Osteoblast (primary cell): ENCODE results near the gene PLB1. TPM values are rescaled to one million over a fixed set of nuclear protein-coding genes. Genes with fewer than 3 reads are reported as not detected.

ENCODE experiments used
- DNase-seq: peaks from one replicate; pipeline ENCODE4 v3.0.0; 2011; ENCODE audit warnings: low spot score, mixed read lengths; ENCODE audit not compliant: insufficient read length; ENCODE audit errors: missing footprints
- H2AFZ ChIP-seq: 2 replicates; pipeline ENCODE4 v1.6.0; 2011; ENCODE audit warnings: mild to moderate bottlenecking, low read length
- H3K27ac ChIP-seq: 2 replicates; pipeline ENCODE4 v1.5.1; 2011; ENCODE audit warnings: mild to moderate bottlenecking, low read depth, low read length, moderate library complexity
- H3K27me3 ChIP-seq: 2 replicates; pipeline ENCODE4 v1.6.0; 2012; ENCODE audit warnings: mild to moderate bottlenecking, control low read depth, inconsistent platforms, low read length, moderate library complexity; ENCODE audit not compliant: insufficient read depth
- H3K36me3 ChIP-seq: 2 replicates; pipeline ENCODE4 v1.5.1; 2011; ENCODE audit warnings: mild to moderate bottlenecking, low read length, control low read depth, moderate library complexity; ENCODE audit not compliant: insufficient read depth
- H3K4me1 ChIP-seq: 2 replicates; pipeline ENCODE4 v1.5.1; 2011; ENCODE audit warnings: mild to moderate bottlenecking, low read length, control low read depth, moderate library complexity; ENCODE audit not compliant: insufficient read depth
- H3K4me2 ChIP-seq: 2 replicates; pipeline ENCODE4 v1.6.0; 2011; ENCODE audit warnings: mild to moderate bottlenecking, low read length; ENCODE audit not compliant: insufficient read depth
- H3K4me3 ChIP-seq: fragments of 200-600 bp; sonication (generic); 3 replicates; pipeline ENCODE4 v1.5.1; 2012; ENCODE audit warnings: mild to moderate bottlenecking, low read length, inconsistent platforms; ENCODE audit not compliant: insufficient read depth
- H3K79me2 ChIP-seq: 2 replicates; pipeline ENCODE4 v1.6.0; 2012; ENCODE audit warnings: mild to moderate bottlenecking, low read length, control low read depth, inconsistent platforms; ENCODE audit not compliant: insufficient read depth
- H3K9me3 ChIP-seq: 2 replicates; pipeline ENCODE4 v1.5.1; 2011; ENCODE audit warnings: low read depth, low read length, control low read depth
- H4K20me1 ChIP-seq: 2 replicates; pipeline ENCODE4 v1.6.0; 2012; ENCODE audit warnings: mild to moderate bottlenecking, low read length, control low read depth; ENCODE audit not compliant: insufficient read depth
- total RNA-seq: library from RNA; depleted of rRNA; stranded (reverse); fragments of >200 nt; gene quantifications from 2 replicates; pipeline ENCODE4 v1.2.3, GENCODE V29; 2012
- TF ChIP-seq, protein P1 (sequence below): IDR thresholded peaks from 2 replicates; pipeline ENCODE4 v1.5.1; 2011; ENCODE audit warnings: mild to moderate bottlenecking, low read depth, low read length, moderate library complexity; ENCODE audit errors: extremely low read depth

PLB1 gene
- total RNA-seq, 1 donor = 0.36 TPM

DNA sequence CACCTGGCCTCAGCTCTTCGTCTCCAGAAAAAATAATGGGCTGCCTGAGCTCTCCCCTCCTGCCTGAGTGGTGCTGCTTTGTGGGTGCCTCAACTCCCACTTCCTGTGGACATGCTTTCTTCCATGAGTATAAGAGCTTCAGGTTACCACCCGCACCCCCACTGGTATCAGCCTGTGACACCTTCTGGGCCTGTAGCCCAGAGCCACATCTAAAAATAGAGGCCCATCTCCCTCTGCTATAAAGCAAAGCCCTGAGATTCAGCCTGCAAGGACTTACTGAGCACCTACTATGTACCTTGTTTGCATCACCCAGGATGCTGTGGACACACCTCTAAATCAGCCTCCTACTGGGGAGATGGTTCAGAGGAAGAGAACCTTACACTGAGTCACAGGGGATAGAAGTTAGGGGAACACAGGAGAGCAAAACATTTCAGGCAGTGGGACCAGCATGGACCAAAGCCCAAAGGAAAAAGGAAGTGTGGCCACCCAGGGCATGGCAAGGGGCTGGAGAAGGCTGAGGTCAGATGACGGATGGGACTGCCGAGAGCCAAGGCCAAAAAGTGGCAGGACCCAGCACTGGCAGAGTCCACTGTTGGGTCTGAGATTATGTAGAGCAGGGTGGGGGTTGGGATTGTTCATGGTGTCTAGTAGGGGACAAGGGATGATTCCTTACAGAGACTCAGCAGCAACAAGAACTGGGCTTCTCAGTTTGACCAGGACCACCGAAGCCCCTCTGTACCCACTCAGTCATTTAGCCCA, 132.0 kb downstream of the PLB1 start:
- Histone ChIP-seq H3K79me2 (no peaks in the 10 kb centered on the region), H3K4me1 (peaks cover 21% of the 10 kb centered on the region), H4K20me1 (no peaks in the 10 kb centered on the region), H3K9me3 (no peaks in the 10 kb centered on the region), H3K36me3 (no peaks in the 10 kb centered on the region), H3K4me3 (no peak overlapping the region), H3K27me3 (no peaks in the 10 kb centered on the region), H3K27ac (no peak overlapping the region), H3K4me2 (no peak overlapping the region), H2AFZ (no peak overlapping the region)
- no peak for DNase-seq
- TF ChIP-seq, protein P1, sequence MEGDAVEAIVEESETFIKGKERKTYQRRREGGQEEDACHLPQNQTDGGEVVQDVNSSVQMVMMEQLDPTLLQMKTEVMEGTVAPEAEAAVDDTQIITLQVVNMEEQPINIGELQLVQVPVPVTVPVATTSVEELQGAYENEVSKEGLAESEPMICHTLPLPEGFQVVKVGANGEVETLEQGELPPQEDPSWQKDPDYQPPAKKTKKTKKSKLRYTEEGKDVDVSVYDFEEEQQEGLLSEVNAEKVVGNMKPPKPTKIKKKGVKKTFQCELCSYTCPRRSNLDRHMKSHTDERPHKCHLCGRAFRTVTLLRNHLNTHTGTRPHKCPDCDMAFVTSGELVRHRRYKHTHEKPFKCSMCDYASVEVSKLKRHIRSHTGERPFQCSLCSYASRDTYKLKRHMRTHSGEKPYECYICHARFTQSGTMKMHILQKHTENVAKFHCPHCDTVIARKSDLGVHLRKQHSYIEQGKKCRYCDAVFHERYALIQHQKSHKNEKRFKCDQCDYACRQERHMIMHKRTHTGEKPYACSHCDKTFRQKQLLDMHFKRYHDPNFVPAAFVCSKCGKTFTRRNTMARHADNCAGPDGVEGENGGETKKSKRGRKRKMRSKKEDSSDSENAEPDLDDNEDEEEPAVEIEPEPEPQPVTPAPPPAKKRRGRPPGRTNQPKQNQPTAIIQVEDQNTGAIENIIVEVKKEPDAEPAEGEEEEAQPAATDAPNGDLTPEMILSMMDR = no peak

DNA sequence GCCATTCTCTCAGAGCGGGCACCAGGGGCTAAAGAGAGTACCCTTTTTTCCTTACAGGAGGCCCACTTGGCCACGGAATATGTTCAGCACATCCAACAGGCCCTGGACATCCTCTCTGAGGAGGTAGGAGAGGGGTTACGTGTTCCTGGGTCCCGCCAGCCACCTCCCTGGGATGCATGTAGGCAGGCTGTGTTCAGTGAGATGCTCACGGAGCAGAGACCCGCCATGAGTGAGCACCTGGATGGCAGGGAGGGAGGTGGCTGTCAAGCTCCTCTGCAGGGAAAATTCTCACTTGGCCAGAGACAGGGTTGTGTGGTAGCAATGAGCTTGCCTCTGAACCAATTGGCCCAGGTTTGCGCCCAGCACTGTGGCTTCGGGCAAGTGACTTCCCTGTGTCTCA, 132.6 kb downstream of the PLB1 start:
- Histone ChIP-seq H3K36me3 (no peaks in the 10 kb centered on the region), H3K27me3 (no peaks in the 10 kb centered on the region), H4K20me1 (no peaks in the 10 kb centered on the region), H3K9me3 (no peaks in the 10 kb centered on the region), H3K4me3 (no peak overlapping the region), H2AFZ (no peak overlapping the region), H3K4me1 (peaks cover 23% of the 10 kb centered on the region), H3K27ac (no peak overlapping the region), H3K79me2 (no peaks in the 10 kb centered on the region), H3K4me2 (no peak overlapping the region)
- TF ChIP-seq, protein P1 = no peak
- DNase-seq = no peak

DNA sequence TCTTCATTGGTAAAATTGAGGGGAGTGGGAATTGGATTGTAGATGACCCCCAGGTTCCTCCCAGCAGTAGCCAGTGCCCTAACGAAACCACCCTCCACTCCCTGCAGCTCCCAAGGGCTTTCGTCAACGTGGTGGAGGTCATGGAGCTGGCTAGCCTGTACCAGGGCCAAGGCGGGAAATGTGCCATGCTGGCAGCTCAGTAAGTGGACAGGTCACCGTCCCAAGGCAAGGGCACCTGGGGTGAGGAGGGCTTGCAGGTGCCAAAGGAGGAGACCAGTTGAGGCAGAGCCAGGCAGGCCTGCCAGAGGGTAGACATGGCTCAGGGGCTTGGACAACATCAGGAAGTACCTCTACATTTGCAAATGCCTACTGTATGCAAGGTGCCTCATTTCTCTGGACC, 133.1 kb downstream of the PLB1 start:
- H2AFZ ChIP-seq = no peak overlapping the region
- no peaks in the 10 kb centered on the region for H3K79me2 ChIP-seq
- H3K4me3 ChIP-seq = no peak overlapping the region
- DNase-seq = no peak
- H3K36me3 ChIP-seq = no peaks in the 10 kb centered on the region
- H3K27me3 ChIP-seq = no peaks in the 10 kb centered on the region
- peaks cover 28% of the 10 kb centered on the region for H3K4me1 ChIP-seq
- no peak overlapping the region for H3K27ac ChIP-seq
- TF ChIP-seq, protein P1 = no peak
- no peaks in the 10 kb centered on the region for H3K9me3 ChIP-seq
- H3K4me2 ChIP-seq = no peak overlapping the region
- no peaks in the 10 kb centered on the region for H4K20me1 ChIP-seq

DNA sequence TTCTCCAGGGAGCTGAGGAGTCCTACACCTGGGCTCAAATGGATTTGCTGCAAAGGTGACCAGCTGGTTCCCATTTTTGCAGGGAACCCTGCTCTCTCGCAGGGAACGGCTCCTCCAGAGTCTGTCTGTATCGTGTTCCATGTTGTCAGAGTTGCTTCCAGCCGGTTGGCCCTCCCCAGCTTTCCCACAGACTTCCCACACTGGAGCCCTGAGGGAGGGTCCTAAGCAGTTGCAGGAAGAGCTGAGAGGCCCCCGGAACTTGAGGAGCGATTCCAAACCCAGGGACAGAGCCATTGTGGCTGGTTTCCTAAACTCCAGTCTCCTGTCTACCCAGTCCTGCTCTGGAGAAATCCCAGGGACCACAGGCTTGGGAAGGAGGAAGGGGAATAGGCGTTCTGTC, 134.1 kb downstream of the PLB1 start:
- TF ChIP-seq, protein P1 = no peak
- no peaks in the 10 kb centered on the region for H3K9me3 ChIP-seq
- no peaks in the 10 kb centered on the region for H3K27me3 ChIP-seq

More for the DNA sequence above, 134.1 kb downstream of the PLB1 start:
- H3K4me3 ChIP-seq = no peak overlapping the region
- DNase-seq = no peak
- H2AFZ ChIP-seq = no peak overlapping the region
- peaks cover 31% of the 10 kb centered on the region for H3K4me1 ChIP-seq
- no peaks in the 10 kb centered on the region for H3K36me3 ChIP-seq
- H3K27ac ChIP-seq = no peak overlapping the region
- no peaks in the 10 kb centered on the region for H3K79me2 ChIP-seq
- H3K4me2 ChIP-seq = no peak overlapping the region
- H4K20me1 ChIP-seq = no peaks in the 10 kb centered on the region
